Calu3 (cell line): Measurements from ENCODE around the gene SPTBN4. TPM values are rescaled to one million over a fixed set of nuclear protein-coding genes. Genes with fewer than 3 reads are reported as not detected.
A peak's percentile ranks its signal among the peaks of the same experiment; 100 is the strongest.

Experiments used
- BruUV-seq: library from RNA; stranded (reverse); fragments of 400-500 nt; replicated peaks from 2 replicates; lab custom pipeline; 2021; lab: Mats Ljungman, UMichigan
- CTCF ChIA-PET: fragments of 300-600 bp; sonication (Branson Sonifier 250); formaldehyde crosslinking; loops from one replicate; lab custom pipeline; 2022; ENCODE audit warnings: antibody characterized with exemption; lab: Charles Lee
- DNase-seq: peaks from one replicate; pipeline ENCODE4 v3.0.0; 2022
- H3K27ac Mint-ChIP-seq: one replicate; pipeline ENCODE4 v1.8.0; 2022; ENCODE audit warnings: mixed read lengths; ENCODE audit not compliant: unreplicated experiment
- H3K27me3 Mint-ChIP-seq: one replicate; pipeline ENCODE4 v1.8.0; 2022; ENCODE audit warnings: mixed read lengths; ENCODE audit not compliant: unreplicated experiment
- H3K36me3 Mint-ChIP-seq: one replicate; pipeline ENCODE4 v1.8.0; 2022; ENCODE audit warnings: mild to moderate bottlenecking, moderate library complexity, mixed read lengths; ENCODE audit not compliant: insufficient read depth, unreplicated experiment
- H3K4me1 Mint-ChIP-seq: one replicate; pipeline ENCODE4 v1.8.0; 2022; ENCODE audit warnings: mild to moderate bottlenecking, low read depth, mixed read lengths; ENCODE audit not compliant: unreplicated experiment
- H3K4me3 Mint-ChIP-seq: one replicate; pipeline ENCODE4 v1.8.0; 2022; ENCODE audit warnings: mild to moderate bottlenecking, low read depth, moderate library complexity, mixed read lengths; ENCODE audit not compliant: unreplicated experiment
- H3K9me3 Mint-ChIP-seq: one replicate; pipeline ENCODE4 v1.8.0; 2022; ENCODE audit warnings: low read depth, mixed read lengths; ENCODE audit not compliant: unreplicated experiment
- CTCF ChIP-seq: fragments of 200-600 bp; IDR thresholded peaks from one replicate; pipeline ENCODE4 v1.8.0; 2022; ENCODE audit warnings: antibody characterized with exemption; ENCODE audit not compliant: unreplicated experiment
- intact Hi-C: fragments of 100-400 bp; cut with micrococcal nuclease; formaldehyde crosslinking; loops from one replicate; pipeline ENCODE4 v1.10.0; 2022; ENCODE audit not compliant: unreplicated experiment
- total RNA-seq: library from RNA; stranded (reverse); gene quantifications from 2 replicates; pipeline ENCODE4 v1.2.3, GENCODE V29; 2022

SPTBN4 gene
- total RNA-seq, 1 experiment from 2014 or later, result 0.80 TPM

- no peak for TF ChIP-seq CTCF
- no peak for DNase-seq
- H3K27me3 Mint-ChIP-seq, result peaks cover 42% of the 10 kb centered on the region
- BruUV-seq, result no TSS peak
- H3K36me3 Mint-ChIP-seq, result no peaks in the 10 kb centered on the region
- H3K4me3 Mint-ChIP-seq, result no peak overlapping the region
- H3K9me3 Mint-ChIP-seq, result no peaks in the 10 kb centered on the region
- H3K27ac Mint-ChIP-seq, result no peak overlapping the region
- intact Hi-C loops, result loop anchor here (5.0 kb wide), 1 partner anchor 49 kb away; no protein-coding TSS in a partner anchor
- H3K4me1 Mint-ChIP-seq, result no peaks in the 10 kb centered on the region
- CTCF ChIA-PET, result interaction anchor here (0.6 kb wide), 1 partner anchor 909 kb away, joined by 3 read pairs; no protein-coding TSS in a partner anchor
Observed at GRCh38 chr19:40547836-40548235, 81.0 kb downstream of the SPTBN4 start.

DNA sequence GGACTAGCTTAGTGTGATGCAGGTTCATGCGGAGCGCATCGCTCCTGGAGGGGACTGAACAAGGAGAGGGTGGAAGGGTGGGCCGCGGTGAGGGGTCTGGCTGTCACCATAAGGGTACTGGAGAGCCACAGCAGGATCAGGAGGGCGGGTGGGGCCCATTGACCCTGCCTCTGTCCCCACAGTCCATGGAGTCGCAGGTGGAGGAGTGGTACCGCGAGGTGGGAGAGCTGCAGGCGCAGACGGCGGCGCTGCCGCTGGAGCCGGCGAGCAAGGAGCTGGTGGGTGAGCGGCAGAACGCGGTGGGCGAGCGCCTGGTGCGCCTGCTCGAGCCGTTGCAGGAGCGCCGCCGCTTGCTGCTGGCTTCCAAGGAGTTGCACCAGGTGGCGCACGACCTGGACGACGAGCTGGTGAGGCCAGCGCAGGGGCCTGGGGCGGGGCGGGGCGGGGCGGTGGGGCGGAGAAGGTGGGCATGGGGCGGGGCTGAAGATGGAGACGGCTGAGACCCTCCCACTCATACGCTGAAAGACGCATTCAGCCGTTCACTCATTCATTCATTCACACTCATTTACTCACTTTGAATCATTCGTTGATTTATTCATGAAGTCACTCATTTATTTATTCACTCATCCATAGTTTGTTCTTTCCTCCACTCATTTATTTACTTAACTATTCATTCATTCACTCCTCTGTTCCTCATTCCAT lies 82.4 kb downstream of the SPTBN4 start:
- intact Hi-C loops, result loop anchor here (5.0 kb wide), 1 partner anchor 48 kb away; no protein-coding TSS in a partner anchor
- CTCF ChIA-PET, result interaction anchor here (0.6 to 1.4 kb wide), 11 partner anchors 8 to 1267 kb away, joined by 3 to 11 read pairs (median 4); no protein-coding TSS in a partner anchor
- no peak overlapping the region for H3K27ac Mint-ChIP-seq
- TF ChIP-seq CTCF, result peak; percentile 51
- H3K36me3 Mint-ChIP-seq, result no peaks in the 10 kb centered on the region
- no peaks in the 10 kb centered on the region for H3K4me1 Mint-ChIP-seq
- peak overlapping the region; percentile 36 for H3K4me3 Mint-ChIP-seq
- DNase-seq, result peak; percentile 90
- no peaks in the 10 kb centered on the region for H3K9me3 Mint-ChIP-seq
- peaks cover 55% of the 10 kb centered on the region for H3K27me3 Mint-ChIP-seq
- no TSS peak for BruUV-seq

DNA sequence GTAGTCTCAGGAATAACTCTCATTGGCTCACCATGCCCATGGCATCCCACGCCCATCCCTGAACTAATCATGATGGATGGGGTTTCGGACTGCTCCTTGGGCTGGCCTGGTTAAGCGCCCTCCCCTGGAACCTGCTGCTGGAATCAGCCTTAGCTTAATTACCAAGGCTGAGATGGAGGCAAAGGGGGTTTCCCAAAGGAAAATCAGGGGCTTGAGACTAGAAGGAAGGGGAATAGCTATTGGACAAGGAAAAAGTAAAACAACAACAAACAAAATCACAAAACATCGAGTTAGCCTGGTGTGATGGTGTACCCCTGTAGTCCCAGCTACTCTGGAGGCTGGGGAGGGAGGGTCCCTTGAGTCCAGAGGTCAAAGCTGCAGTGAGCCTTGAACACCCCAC lies 84.2 kb downstream of the SPTBN4 start:
- Mint-ChIP-seq H3K27me3 (peaks cover 73% of the 10 kb centered on the region), H3K27ac (no peak overlapping the region)
- CTCF ChIA-PET, result interaction anchor here (1.2 kb wide), 1 partner anchor 10 kb away, joined by 3 read pairs; no protein-coding TSS in a partner anchor

GRCh38 chr19:40552848-40553247 lies 86.0 kb downstream of the SPTBN4 start:
- no peak overlapping the region for H3K4me3 Mint-ChIP-seq
- CTCF ChIA-PET, result interaction anchor here (1.6 kb wide), 1 partner anchor 82 kb away, joined by 3 read pairs; no protein-coding TSS in a partner anchor
- intact Hi-C loops, result no loop called here

More for the DNA sequence above, 84.2 kb downstream of the SPTBN4 start:
- Mint-ChIP-seq H3K4me1 (no peaks in the 10 kb centered on the region), H3K4me3 (no peak overlapping the region), H3K36me3 (no peaks in the 10 kb centered on the region), H3K9me3 (no peaks in the 10 kb centered on the region)
- DNase-seq, result no peak
- BruUV-seq, result no TSS peak
- TF ChIP-seq CTCF, result no peak
- intact Hi-C loops, result no loop called here

More at GRCh38 chr19:40552848-40553247, 86.0 kb downstream of the SPTBN4 start:
- no peaks in the 10 kb centered on the region for H3K9me3 Mint-ChIP-seq
- no peak for DNase-seq
- TF ChIP-seq CTCF, result no peak
- H3K4me1 Mint-ChIP-seq, result no peaks in the 10 kb centered on the region
- H3K27ac Mint-ChIP-seq, result no peak overlapping the region
- peaks cover 92% of the 10 kb centered on the region for H3K27me3 Mint-ChIP-seq
- no TSS peak for BruUV-seq
- no peaks in the 10 kb centered on the region for H3K36me3 Mint-ChIP-seq
